ENCODE data around the gene TRDMT1.

- TF ChIP-seq CTCF (IDR thresholded peaks at IDR 0.05) = no peak
- no peak for TF ChIP-seq EZH2 (IDR thresholded peaks at IDR 0.05)
- TF ChIP-seq EZH2phosphoT487 (IDR thresholded peaks at IDR 0.05) = no peak
These were observed 78.5 kb downstream of the TRDMT1 start for GRCh38 chr10:17122726-17123661.

All from neural progenitor cell (in vitro differentiated cells).